Cerebellar cortex (tissue), 1 donor: ENCODE measurements around the gene DRGX.

Experiments
- DNase-seq: peaks from one replicate; pipeline ENCODE4 v3.0.0-alpha.2; 2015; ENCODE audit warnings: low spot score

DRGX gene

GRCh38 chr10:49407552-49408137, 11.8 kb upstream of the DRGX start:
- peak; percentile 77 for DNase-seq

GRCh38 chr10:49407151-49407550, 11.3 kb upstream of the DRGX start:
- no peak for DNase-seq

GRCh38 chr10:49404321-49404878, 8.5 kb upstream of the DRGX start:
- no peak for DNase-seq

- DNase-seq, result no peak
Measured at GRCh38 chr10:49403363-49403762, 7.5 kb upstream of the DRGX start.

DNA sequence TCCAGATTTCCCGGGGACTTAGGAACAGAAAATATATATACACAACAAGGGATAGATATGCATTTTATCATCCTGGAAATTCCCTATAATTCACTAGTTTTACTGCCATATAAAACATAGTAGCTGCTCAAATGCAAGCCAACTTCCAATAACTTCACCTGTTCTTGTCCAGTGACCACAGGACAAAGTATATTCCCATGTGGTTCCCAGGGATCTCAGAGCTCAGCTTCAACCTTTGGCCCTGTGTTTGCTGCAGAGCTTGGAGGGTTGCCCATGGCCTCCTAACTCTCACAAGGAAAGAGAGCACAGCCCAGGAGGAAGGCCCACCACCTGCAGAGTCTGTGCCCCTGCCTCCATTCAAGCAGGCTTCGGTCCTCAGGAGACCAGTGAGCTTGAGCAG, 4.5 kb upstream of the DRGX start:
- DNase-seq, result no peak

DNA sequence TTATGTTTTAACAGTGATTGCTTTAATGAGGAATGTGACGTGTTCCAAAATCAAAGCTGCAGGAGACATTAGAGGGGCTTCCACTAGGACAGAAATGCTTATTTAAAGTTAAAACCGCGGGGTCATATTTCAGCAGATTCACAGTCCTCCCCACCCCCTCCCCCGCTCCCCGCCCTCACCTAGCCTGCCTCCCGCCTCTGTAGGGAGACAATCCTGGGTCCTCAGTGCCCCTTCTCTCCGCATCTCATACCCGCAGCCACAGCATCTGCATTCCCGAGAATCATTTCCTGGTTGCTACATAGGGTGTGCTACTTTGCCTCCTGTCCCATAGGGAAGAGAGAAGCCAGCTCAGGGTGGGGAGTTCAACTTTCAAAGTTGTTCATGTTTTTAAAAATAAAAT, 3.1 kb upstream of the DRGX start:
- DNase-seq, result no peak

GRCh38 chr10:49398000-49398861, 2.3 kb upstream of the DRGX start:
- no peak for DNase-seq

DNA sequence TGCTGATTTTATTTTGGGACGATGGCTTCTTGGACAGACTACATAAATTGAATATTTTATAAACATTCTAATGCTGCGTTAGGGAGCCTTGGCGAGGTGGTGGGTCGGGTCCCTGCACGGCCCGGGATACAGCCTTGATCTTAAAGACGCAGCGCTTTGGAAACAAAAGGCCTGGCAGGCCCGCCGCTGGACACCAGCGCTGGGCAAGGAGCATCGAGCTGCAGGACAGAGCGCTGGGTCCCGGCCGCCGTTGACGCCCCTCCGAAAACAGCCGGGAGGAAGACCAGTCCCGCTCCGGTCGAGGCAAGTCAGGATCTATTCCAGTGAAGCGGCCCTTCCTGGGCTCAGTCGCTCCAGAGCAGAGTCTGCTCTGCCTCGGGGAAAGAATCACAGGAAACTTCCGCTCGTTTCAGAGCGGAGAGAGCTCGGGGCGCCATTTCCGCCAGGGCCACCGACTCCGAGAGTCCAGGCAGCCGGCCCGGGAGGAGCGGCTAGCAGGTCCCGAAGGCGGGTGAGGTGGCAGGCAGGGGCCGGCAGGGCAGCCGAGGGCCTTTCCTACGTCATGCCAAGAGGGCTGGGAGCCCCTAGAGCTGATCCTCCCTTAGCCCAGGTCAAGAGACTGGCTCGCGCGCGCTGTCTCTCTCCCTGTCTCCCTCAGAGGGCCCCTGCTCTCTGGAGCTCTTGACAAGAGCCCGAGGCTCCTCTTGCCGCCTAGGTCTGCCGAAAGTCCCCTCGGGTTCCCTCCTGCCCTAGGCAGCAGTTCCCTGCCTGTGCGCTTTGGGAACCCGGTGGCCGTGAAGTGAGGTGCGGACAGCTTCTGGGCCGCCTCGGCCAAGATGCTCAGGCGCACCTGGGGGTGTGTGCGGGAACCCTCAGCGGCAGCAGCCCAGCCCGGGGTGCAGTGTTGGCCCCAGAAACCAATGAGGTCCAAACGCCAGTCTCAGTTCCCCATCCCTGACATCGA, 1.4 kb upstream of the DRGX start:
- DNase-seq, result no peak

- no peak for DNase-seq
Measured at GRCh38 chr10:49396666-49396999, 744 bp upstream of the DRGX start.

DNA sequence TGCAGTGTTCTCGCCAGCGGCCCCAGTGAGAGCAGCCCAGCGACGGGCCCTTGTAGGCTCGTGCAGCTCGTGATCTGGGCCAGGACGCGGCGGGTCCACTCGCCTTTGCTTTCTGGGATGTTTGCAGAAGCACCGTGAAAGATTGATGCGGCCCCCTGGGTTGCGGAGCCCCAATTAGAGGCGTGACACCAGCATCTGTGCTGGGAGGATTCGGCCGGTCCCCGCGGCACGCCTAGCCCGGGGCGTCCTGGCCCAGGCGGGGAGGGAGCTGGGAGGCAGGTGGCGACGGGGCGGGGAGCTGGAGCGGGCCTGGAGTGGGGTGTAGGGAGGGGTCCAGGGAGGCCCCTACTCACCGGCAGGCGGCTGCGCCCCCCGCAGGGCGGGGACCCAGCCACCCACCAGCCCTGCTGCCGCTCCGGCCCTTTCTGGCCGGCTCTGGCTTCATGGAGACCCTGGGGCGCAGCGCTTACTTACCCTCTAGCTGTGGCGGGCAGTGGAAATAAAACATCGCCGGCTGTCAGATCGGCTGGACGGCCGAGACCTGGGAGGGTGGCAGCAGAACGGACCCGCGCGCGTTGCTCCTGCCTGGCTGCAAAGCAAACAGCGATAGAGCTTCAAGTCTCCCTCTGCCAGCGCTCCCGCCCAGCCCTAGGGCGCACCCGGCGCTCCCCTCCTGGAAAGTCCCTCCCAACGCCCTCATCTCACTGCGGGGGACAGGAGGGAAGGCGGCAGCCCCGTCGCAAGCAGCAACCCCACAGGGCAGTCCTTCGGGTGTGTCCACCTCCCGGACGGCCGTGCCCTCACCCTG, 752 bp downstream of the DRGX start:
- DNase-seq, result no peak

GRCh38 chr10:49393757-49394156, 2.1 kb downstream of the DRGX start:
- DNase-seq, result no peak

- no peak for DNase-seq
Measured at GRCh38 chr10:49393301-49393700, 2.6 kb downstream of the DRGX start.

DNA sequence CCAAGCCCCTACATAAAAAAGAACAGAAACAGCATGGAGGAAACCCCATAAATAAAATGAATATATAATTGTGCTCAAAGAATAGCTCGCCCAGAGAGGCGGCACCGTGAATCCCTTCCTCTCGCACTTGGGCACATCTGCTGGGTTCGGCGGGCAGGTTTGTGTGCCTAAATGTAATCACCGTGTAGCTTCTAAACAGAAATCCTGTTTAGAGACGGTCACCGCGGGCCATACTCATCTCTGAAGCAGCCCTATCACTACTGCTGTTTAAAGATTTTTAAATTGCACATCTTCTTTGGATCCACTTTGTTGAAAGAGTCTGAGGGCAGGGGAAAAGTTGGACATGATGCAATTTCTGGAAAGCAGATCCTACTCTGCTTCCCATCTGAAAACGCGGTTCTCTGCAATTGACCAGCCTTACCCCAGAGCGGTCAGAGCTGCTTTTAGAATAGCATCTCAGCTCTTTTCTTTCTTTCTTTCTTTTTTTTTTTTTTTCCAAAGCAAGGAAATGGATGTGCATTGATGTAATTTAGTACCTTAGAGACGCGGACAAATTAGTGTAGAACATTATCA, 6.4 kb downstream of the DRGX start:
- no peak for DNase-seq

- no peak for DNase-seq
Measured at GRCh38 chr10:49388161-49388560, 7.7 kb downstream of the DRGX start.

- no peak for DNase-seq
Measured at GRCh38 chr10:49387071-49387470, 8.8 kb downstream of the DRGX start.

DNA sequence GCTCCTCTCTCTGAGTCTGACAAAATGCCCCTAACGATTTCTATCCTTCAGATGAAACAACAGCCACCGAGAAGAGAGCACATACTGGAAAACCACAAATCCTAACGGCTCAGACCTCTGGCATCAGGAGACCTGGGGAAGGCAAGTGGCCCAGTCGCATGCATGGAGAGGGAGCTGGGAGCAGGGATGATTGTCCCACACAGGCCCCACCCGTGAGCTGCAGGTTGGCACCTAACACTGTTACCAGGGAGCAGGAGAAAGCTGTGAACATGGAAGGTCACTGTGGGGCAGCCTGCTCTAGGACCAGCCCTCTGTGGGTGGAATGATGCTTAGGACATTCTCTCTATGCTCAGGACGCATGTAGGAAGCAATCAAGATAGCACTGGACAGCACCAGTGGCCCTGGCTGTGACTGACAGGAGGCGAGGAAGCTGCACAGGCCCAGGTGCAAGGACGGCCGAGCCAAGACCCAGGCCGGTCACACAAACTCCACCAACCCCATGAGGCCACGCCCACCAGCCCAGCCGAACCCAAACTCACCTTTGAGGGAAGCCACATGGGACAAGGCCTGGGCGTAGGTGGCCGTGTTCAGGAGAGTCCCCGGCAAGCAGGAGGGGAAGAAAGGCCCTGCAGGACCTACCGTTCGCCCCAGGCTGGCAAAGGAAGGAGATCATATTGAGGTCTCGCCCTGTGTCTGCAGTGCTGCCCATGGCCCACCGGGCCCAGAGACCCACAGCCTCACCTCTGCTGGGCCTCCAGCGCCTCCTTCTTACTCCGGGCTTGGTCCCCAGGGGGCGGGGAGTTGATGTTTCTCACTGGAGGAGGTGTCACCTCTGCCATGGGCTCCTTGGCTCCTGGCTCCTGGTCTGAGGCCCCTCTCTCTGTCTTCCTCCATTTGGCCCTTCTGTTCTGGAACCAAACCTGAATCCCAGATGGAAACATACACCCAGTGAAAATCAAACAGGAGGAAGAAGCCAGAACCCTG, 9.7 kb downstream of the DRGX start:
- no peak for DNase-seq

- DNase-seq, result no peak
Measured at GRCh38 chr10:49384268-49384953, 11.5 kb downstream of the DRGX start.

GRCh38 chr10:49383853-49384252, 12.0 kb downstream of the DRGX start:
- DNase-seq, result no peak

GRCh38 chr10:49382826-49383225, 13.1 kb downstream of the DRGX start:
- DNase-seq, result no peak
